MV-4-11 (cell line): ENCODE results near the gene ACIN1.

ENCODE experiments used
- DNase-seq: peaks from one replicate; lab custom pipeline; 2025; lab: John Stamatoyannopoulos, UW

ACIN1 gene

GRCh38 chr14:23056956-23057756, 37.8 kb downstream of the ACIN1 start, which contains the start of gene CDH24:
Gene CDH24 (minus strand): TSS chr14:23057520. CDS start chr14:23055733, 1,787 bp downstream.
- no peak for DNase-seq

- DNase-seq, result no peak
These were observed 38.6 kb downstream of the ACIN1 start for GRCh38 chr14:23056145-23056955.

DNA sequence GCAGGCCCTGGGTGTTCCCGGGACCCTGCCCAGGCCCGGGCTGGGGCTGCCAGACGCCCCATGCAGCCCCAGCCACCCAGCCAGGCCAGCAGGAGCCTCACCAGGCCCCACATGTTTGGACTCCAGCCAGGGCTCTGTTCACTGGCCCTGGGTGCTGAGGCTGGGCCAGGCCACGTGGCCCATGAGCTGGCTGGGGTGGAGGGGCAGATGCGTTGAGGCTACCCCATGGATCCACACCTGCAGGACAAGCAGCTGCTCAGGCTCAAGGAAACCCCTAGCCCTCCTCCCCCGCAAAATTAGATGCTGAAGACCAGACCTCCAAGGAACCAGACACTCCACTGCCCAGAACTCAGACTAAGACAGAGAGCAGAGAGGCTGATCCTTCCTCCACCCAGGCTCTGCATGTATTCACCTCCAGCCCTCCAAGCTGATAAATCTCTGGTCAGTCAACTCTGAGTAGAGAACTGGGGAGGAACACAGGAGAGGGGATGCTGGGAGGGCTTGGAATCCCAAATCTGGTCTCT, 39.3 kb downstream of the ACIN1 start:
- DNase-seq, result no peak

DNA sequence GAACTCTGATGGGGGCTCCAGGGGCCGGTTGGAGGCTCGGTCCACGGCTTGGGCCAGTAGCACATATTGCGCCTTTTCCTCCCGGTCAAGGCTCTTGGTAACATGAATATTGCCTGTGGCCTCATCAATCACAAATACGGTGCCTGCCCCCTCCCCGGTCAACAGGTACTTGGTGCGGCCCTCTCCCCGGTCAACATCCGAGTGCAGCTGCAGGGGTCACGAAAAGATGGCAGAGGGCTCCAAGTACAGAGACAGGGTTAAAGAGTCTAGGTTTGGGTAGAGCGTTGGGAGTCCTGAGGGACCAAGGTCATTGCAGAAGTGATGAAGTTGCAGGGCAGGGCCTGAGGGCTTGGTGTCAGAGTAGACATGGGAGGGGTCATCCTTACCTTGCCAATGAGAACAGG, 39.8 kb downstream of the ACIN1 start:
- DNase-seq, result no peak

GRCh38 chr14:23054000-23054811, 40.7 kb downstream of the ACIN1 start:
- DNase-seq, result no peak

DNA sequence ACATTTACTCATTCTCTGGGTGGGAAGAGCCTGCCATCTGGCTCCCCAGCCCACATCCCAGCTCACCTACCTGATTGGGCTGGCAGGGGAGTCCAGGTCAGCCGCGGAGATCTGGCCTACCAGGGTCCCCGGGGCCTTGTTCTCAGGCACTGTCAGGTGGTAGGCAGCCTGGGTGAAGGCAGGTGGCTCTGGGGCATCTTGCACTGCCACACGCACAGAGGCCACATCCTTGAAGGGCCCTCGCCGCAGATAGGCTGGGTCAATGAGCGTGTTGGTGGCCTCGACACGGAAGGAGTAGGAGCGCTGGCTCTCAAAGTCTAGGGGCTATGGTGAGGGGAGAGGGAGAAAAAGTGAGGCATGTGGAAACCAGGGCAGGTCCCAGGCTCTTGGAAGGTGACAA, 41.5 kb downstream of the ACIN1 start:
- no peak for DNase-seq

DNA sequence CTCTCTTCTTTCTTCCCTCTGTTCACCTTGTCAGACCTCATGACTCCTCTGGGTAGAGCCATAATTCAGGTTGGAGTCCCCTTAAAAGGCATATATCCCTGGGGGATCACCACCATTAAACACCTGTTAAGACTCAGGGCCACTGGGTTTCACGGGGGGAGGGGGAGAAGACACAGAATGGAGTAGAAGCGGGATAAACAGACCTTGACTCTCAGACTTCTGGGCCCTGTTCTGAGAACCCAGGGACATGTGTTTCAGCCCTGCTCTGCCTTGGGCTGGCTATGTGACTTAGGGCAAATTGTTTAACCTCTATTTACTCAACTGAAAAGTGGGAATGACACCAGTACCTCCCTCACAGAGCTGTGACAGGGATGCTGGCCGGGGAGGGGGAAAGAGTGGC, 42.3 kb downstream of the ACIN1 start:
- DNase-seq, result no peak

DNA sequence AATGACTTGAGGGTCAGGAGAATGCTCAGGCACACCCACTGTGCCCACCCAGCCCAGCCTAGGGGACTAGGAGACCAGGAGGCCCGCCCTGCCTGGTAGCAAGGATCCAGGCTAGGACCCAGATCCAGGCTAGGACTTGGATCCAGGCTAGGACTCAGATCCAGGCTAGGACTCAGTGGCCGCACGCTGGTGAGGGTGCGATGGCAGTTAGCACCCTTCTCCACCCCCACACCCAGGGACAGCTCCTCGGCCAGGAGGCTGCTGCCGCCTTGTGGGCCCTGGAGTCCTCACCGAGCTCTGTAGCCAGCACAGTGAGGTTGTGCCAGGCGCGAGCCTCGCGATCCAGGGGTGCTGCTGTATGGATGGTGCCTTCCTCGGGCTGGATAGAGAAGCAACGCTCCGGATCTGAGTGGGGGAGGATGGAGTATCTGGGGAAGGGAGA, 42.7 kb downstream of the ACIN1 start:
- DNase-seq, result no peak

GRCh38 chr14:23051141-23052057, 43.5 kb downstream of the ACIN1 start:
- DNase-seq, result no peak

GRCh38 chr14:23049011-23049410, 45.9 kb downstream of the ACIN1 start:
- DNase-seq, result no peak

DNA sequence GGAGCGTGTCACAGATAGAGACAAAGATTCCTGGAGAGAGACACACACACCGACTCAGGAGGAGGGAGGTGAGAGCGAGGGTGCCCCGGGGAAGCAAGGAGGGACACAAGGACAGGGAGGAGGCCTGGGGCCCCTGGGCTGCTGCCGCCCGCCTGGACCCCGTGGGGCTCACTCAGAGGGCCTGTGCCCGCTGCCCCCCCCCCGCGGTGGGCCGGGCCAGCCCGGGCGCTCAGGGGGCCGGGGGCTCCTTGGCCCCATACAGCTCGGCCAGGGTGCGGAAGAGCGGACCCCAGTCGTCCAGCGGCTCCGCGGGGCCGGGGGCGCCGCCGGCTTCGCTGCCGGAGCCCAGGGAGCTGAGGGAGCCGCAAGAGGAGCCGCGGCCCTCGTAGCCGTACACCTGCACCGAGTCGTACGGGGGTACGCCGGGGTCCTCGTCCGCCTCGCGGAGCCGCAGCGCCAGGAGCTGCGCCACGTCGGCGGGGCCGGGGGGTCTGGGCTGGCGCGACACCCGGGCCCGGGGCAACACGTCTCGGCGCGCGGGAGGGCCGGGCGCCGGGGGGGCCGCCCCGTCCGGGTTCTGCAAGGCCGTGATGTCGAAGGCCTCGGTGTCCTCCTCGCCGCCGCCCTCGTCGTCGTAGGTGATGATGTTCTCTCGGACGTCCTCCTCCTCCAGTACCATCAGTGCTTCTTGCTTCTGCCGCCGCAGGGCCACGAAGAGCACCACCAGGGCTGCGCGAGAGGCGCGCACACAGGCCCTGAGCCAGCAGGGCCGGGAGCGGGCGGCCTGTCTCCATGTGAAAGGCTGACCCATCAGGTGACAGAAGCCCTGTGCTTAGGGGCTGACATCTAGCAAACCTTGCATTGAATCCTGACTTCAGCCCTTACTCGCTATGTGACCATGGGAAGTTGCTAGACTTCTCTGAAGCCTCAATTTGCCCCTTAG, 46.9 kb downstream of the ACIN1 start:
- DNase-seq, result no peak

DNA sequence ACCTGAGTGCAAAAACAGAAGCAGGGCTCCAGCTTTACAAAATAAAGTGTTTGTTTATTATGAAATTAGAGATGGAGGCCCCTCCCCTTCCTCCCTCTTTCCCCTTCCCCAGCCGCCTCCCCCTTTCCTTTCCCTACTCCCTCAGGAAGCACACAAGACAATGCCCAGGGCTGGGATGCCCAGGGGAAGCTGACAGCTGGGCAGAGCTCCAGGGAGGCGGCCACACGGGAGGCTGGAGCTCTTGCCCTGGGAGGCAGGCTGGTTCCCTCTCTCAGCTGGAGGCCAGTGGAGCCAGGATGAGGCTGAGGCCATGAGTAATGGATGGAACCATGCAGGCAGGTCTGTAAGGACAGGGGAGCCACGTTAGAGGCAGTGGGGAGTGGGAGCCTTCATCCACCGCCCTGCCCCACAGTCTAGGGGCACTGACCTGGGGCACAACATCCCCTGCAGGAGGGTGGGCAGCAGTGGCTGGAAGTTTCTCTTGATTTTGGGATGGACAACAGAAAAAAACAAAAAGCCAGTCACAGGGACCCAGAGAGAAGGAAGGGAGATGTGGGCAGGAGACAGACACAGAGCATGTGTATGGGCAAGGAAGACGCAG, 47.8 kb downstream of the ACIN1 start:
- no peak for DNase-seq

- DNase-seq, result no peak
These were observed 49.2 kb downstream of the ACIN1 start for GRCh38 chr14:23045419-23046357.

DNA sequence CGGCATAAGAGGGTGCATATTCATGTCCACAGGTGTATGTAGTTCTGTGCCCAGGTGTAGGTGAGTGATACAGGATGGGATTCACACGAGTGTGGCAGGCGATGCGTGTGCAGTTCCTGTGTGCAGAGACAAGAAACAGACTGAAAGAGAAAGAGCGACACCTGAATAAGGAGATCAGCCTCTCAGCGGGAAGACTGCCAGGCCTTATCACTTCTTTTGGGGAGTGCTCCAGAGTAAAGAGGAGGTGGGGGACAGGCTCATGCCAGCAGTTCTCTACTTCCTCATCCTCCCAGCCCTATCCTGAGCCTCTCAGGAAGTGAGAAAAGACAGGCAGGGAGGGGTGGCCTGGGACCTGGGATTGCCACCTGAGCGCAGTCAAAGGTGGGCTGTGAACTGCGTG, 50.1 kb downstream of the ACIN1 start:
- no peak for DNase-seq

- DNase-seq, result no peak
These were observed 51.2 kb downstream of the ACIN1 start for GRCh38 chr14:23043754-23044153.

GRCh38 chr14:23043145-23043544, 51.8 kb downstream of the ACIN1 start:
- DNase-seq, result no peak

- DNase-seq, result no peak
These were observed 52.6 kb downstream of the ACIN1 start, which contains the start of gene PSMB11 for GRCh38 chr14:23042162-23042965. Gene PSMB11 (plus strand): TSS chr14:23042212. CDS start chr14:23042226, 14 bp downstream.
